ENCODE measurements around the gene TXN2. TPM values are rescaled to one million over a fixed set of nuclear protein-coding genes. Genes with fewer than 3 reads are reported as not detected.

Gene TXN2
- total RNA-seq, 1 donor, result 14.7 TPM

- peak overlapping the region; percentile 37 for H3K4me3 ChIP-seq (ENCODE audit: low read depth, low read length)
- no peak for TF ChIP-seq CTCF (IDR thresholded peaks at IDR 0.05; ENCODE audit: insufficient read depth, low read depth, low read length)
- peak; percentile 100 for DNase-seq (ENCODE audit: low read depth)
Observed at GRCh38 chr22:36419177-36419911, 62.1 kb downstream of the TXN2 start.

- no peak overlapping the region for H3K4me3 ChIP-seq (ENCODE audit: low read depth, low read length)
- no peak for TF ChIP-seq CTCF (IDR thresholded peaks at IDR 0.05; ENCODE audit: insufficient read depth, low read depth, low read length)
- no peak for DNase-seq (ENCODE audit: low read depth)
Observed at GRCh38 chr22:36417281-36417686, 64.2 kb downstream of the TXN2 start.

Small RNA genes lying within 50 kb of the gene (small RNA-seq; reads per million reads assigned to genes)
- not detected for gene RF00019

Other genes starting within 250 kb of the TXN2 start
- 42.5 and 78.2 TPM in 2 replicates for gene APOL2, start 242.1 kb downstream of the TXN2 start, total RNA-seq
- gene APOL1, start 228.5 kb downstream of the TXN2 start, total RNA-seq, result 12.9 and 21.6 TPM in 2 replicates
- 1,420 and 1,714 TPM in 2 replicates for gene MYH9, start 93.7 kb downstream of the TXN2 start, total RNA-seq
- gene FOXRED2, start 25.4 kb upstream of the TXN2 start, total RNA-seq, result 9.7 and 10.4 TPM in 2 replicates
- gene EIF3D, start 47.5 kb upstream of the TXN2 start, total RNA-seq, result 224 and 265 TPM in 2 replicates
- gene CACNG2, start 222.1 kb upstream of the TXN2 start, total RNA-seq, result not detected in 2 replicates

All from fibroblast of villous mesenchyme (primary cell).